ENCODE results near the gene SHLD3.
"Not testable (repeated sequence)": the region's sequence is repeated elsewhere in the genome, so short reads cannot be mapped to it uniquely, and the experiment has no call there.

SHLD3 gene

DNA sequence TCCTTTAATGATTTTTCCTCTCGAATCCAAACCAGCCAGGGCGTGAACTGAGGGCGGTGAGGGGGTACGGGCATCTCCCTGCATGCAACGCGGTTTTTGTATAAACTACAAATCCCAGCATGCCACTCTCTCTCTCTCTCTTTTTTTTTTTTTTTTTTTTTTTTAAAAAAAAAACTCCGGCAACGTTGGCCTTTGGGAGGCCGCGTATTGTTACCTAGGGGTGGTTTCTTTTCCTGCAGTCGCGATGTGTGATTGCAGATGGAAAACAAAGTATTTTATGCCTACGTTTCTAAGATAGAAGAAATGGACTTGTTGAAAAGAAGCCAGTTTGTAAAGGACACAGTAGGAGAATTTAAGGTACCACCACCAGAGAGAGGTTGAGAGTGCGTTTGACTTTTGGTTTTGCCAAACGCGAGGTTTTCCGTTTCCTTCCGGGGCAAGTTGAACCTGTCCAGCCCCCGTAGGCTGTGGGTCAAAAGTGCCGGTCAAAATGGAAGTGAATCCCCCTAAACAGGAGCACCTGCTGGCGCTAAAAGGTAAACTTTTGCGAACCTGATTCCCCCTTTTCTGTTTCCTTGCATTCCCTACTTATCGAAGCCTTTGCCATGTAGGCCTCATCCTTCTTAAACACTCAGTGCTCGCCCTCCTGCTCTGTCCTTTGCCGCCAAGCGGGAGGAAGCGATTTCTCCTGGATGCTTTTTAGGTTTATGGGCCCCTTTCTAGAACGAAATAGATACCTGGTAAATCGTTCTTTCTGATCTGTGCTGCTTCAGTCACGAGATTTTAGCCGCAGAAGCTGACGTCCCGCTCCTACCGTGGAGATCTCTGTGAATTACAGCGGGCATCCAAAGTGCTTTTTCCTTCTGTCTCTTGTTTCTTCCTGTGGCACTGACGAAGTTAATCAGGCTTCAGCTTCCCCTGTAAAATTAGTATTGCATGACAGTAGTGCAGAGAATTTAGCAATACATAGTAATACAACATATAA, at the start of gene SHLD3, which contains the start of gene TRAPPC13:
Gene SHLD3, plus strand, starts transcription at position 457 of the 985 bp plus-strand sequence. CDS start 4,561 bp downstream, outside the sequence.
Gene TRAPPC13, plus strand, starts transcription at position 457 of the 985 bp plus-strand sequence. Its CDS starts 34 bp downstream, at position 491.
- TF ChIP-seq FOXP2 (optimal IDR thresholded peaks at IDR 0.05; ENCODE audit: control extremely low read depth, extremely low read length, insufficient read depth) (no peak), EZH2 (IDR thresholded peaks at IDR 0.05) (no peak), POLR2AphosphoS5 (IDR thresholded peaks at IDR 0.05; ENCODE audit: borderline replicate concordance, low read depth, low read length) (peak; percentile 54)
- Histone ChIP-seq H3K9ac (ENCODE audit: insufficient read length) (peak within 1 kb of the TSS; percentile 95), H3K36me3 (ENCODE audit: insufficient read depth, low read length) (peaks cover 17% of the 10 kb centered on the region), H3K4me3 (peak within 1 kb of the TSS; percentile 100), H3K27ac (peak within 1 kb of the TSS; percentile 94), H3K9me3 (ENCODE audit: low read depth, low read length) (no peaks in the 10 kb centered on the region)
- peak; percentile 88 for DNase-seq (ENCODE audit: low read depth, low spot score)

GRCh38 chr5:65577141-65577540, 47.7 kb upstream of the SHLD3 start:
- no peak for TF ChIP-seq FOXP2 (optimal IDR thresholded peaks at IDR 0.05; ENCODE audit: control extremely low read depth, extremely low read length, insufficient read depth)
- H3K9me3 ChIP-seq (ENCODE audit: low read depth, low read length), result no peaks in the 10 kb centered on the region
- H3K27ac ChIP-seq, result no peak overlapping the region
- no peak overlapping the region for H3K4me3 ChIP-seq
- H3K36me3 ChIP-seq (ENCODE audit: insufficient read depth, low read length), result peaks cover 35% of the 10 kb centered on the region
- no peak overlapping the region for H3K9ac ChIP-seq (ENCODE audit: insufficient read length)
- no peak for DNase-seq (ENCODE audit: low read depth, low spot score)

GRCh38 chr5:65588694-65589093, 36.1 kb upstream of the SHLD3 start:
- no peak overlapping the region for H3K9ac ChIP-seq (ENCODE audit: insufficient read length)
- no peak for DNase-seq (ENCODE audit: low read depth, low spot score)
- peaks cover 82% of the 10 kb centered on the region for H3K36me3 ChIP-seq (ENCODE audit: insufficient read depth, low read length)
- H3K4me3 ChIP-seq, result no peak overlapping the region
- no peaks in the 10 kb centered on the region for H3K9me3 ChIP-seq (ENCODE audit: low read depth, low read length)
- H3K27ac ChIP-seq, result no peak overlapping the region
- TF ChIP-seq POLR2AphosphoS5 (IDR thresholded peaks at IDR 0.05; ENCODE audit: borderline replicate concordance, low read depth, low read length) (no peak), EZH2 (IDR thresholded peaks at IDR 0.05) (no peak), FOXP2 (optimal IDR thresholded peaks at IDR 0.05; ENCODE audit: control extremely low read depth, extremely low read length, insufficient read depth) (no peak)

GRCh38 chr5:65601761-65602160, 23.1 kb upstream of the SHLD3 start:
- H3K36me3 ChIP-seq (ENCODE audit: insufficient read depth, low read length), result peaks cover 60% of the 10 kb centered on the region
- DNase-seq (ENCODE audit: low read depth, low spot score); H3K4me3 ChIP-seq; H3K9me3 ChIP-seq (ENCODE audit: low read depth, low read length); H3K9ac ChIP-seq (ENCODE audit: insufficient read length); H3K27ac ChIP-seq: not testable (repeated sequence)

- no peak for TF ChIP-seq POLR2AphosphoS5 (IDR thresholded peaks at IDR 0.05; ENCODE audit: borderline replicate concordance, low read depth, low read length)
- no peak for TF ChIP-seq FOXP2 (optimal IDR thresholded peaks at IDR 0.05; ENCODE audit: control extremely low read depth, extremely low read length, insufficient read depth)
- no peak for TF ChIP-seq EZH2 (IDR thresholded peaks at IDR 0.05)
- no peak for DNase-seq (ENCODE audit: low read depth, low spot score)
- no peaks in the 10 kb centered on the region for H3K9me3 ChIP-seq (ENCODE audit: low read depth, low read length)
- H3K36me3 ChIP-seq (ENCODE audit: insufficient read depth, low read length), result peaks cover 49% of the 10 kb centered on the region
- no peak overlapping the region for H3K9ac ChIP-seq (ENCODE audit: insufficient read length)
- no peak overlapping the region for H3K4me3 ChIP-seq
- H3K27ac ChIP-seq, result no peak overlapping the region
These were observed 13.3 kb upstream of the SHLD3 start for GRCh38 chr5:65611524-65611923.

DNA sequence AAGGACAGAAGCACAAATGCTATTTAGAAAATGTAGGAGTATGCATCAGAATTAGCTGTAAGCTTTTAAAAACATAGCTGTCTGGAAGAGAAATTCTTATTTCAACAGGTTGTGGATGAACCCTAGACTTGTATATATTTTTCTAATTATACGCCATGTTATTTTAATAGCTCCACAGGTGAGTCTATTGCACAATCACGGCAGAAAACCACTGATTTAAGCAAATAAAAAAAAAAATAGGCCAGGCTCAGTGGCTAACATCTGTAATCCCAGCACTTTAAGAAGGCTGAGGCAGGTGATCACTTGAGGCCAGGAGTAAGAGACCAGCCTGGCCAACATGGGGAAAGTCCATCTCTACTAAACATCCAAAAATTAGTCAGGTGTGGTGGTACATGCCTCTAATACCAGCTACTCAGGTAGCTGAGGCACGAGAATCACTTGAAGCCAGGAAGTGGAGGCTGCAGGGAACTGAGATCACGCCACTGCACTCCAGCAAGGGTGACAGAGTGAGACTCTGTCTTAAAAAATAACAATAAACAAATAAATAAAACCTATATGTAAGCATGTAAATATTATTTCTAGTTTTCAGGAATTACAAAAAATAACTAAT, 12.4 kb upstream of the SHLD3 start:
- H3K4me3 ChIP-seq, result no peak overlapping the region
- H3K9ac ChIP-seq (ENCODE audit: insufficient read length), result no peak overlapping the region
- peaks cover 44% of the 10 kb centered on the region for H3K36me3 ChIP-seq (ENCODE audit: insufficient read depth, low read length)
- no peak for DNase-seq (ENCODE audit: low read depth, low spot score)
- TF ChIP-seq FOXP2 (optimal IDR thresholded peaks at IDR 0.05; ENCODE audit: control extremely low read depth, extremely low read length, insufficient read depth) (no peak), EZH2 (IDR thresholded peaks at IDR 0.05) (no peak), POLR2AphosphoS5 (IDR thresholded peaks at IDR 0.05; ENCODE audit: borderline replicate concordance, low read depth, low read length) (no peak)
- H3K9me3 ChIP-seq (ENCODE audit: low read depth, low read length), result no peaks in the 10 kb centered on the region
- H3K27ac ChIP-seq, result no peak overlapping the region

DNA sequence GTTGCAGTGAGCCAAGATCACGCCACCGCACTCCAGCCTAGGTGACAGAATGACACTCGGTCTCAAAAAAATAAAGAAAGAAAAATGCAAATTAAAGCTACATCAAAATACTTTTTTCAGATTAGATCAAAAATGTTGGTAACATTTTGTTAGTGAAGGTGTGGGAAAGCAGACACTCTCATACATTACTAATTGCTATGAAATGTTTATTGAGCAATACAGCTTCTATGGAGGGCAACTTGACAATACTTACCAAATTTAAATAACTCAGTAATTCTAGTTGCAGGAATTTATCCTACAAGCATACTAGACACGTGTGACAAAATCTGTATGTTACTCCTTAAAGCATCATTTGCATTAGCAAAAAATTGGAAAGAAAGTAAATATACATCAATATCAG, 4.8 kb upstream of the SHLD3 start:
- H3K4me3 ChIP-seq, result no peak overlapping the region
- no peak overlapping the region for H3K9ac ChIP-seq (ENCODE audit: insufficient read length)
- H3K36me3 ChIP-seq (ENCODE audit: insufficient read depth, low read length), result peaks cover 4% of the 10 kb centered on the region; the same call in 1 of the 2 replicates
- TF ChIP-seq EZH2 (IDR thresholded peaks at IDR 0.05) (no peak), FOXP2 (optimal IDR thresholded peaks at IDR 0.05; ENCODE audit: control extremely low read depth, extremely low read length, insufficient read depth) (no peak), POLR2AphosphoS5 (IDR thresholded peaks at IDR 0.05; ENCODE audit: borderline replicate concordance, low read depth, low read length) (no peak)
- no peak for DNase-seq (ENCODE audit: low read depth, low spot score)
- no peak overlapping the region for H3K27ac ChIP-seq
- H3K9me3 ChIP-seq (ENCODE audit: low read depth, low read length), result no peaks in the 10 kb centered on the region

DNA sequence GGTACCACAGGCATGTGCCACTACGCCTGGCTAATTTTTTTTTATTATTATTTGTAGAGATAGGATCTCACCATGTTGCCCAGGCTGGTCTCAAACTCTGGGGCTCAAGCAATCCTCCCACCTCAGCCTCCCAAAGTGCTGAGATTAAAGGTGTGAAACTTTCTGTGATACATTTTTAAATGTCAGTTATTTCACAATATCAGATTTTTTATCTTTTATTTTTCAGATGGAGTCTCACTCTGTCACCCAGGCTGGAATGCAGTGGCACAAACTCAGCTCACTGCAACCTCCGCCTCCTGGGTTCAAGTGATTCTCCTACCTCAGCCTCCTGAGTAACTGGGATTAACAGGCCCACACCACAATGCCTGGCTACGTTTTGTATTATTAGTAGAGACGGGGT, 2.9 kb upstream of the SHLD3 start:
- H3K27ac ChIP-seq; H3K36me3 ChIP-seq (ENCODE audit: insufficient read depth, low read length); H3K9ac ChIP-seq (ENCODE audit: insufficient read length); DNase-seq (ENCODE audit: low read depth, low spot score); H3K4me3 ChIP-seq; H3K9me3 ChIP-seq (ENCODE audit: low read depth, low read length): not testable (repeated sequence)
